HG03045 (cell line): Measurements from ENCODE around the gene OR5M8.

ENCODE experiments used
- ATAC-seq: cut with Tn5 transposase; IDR thresholded peaks from one replicate; pipeline ENCODE4 v1.9.1; 2021; ENCODE audit warnings: mild to moderate bottlenecking, moderate library complexity; ENCODE audit not compliant: unreplicated experiment

OR5M8 gene

GRCh38 chr11:56491270-56491669, at the start of gene OR5M8:
TSS of gene OR5M8 (minus strand) at chr11:56491370. CDS start at chr11:56491370, 0 bp downstream.
- no peak for ATAC-seq

GRCh38 chr11:56533054-56533740, 42.0 kb upstream of the OR5M8 start:
- ATAC-seq: no peak

- ATAC-seq: no peak
Observed at GRCh38 chr11:56531856-56532255, 40.7 kb upstream of the OR5M8 start.

- ATAC-seq: no peak
Observed at GRCh38 chr11:56522008-56522407, 30.8 kb upstream of the OR5M8 start.

- no peak for ATAC-seq
Observed at GRCh38 chr11:56513280-56513679, 22.1 kb upstream of the OR5M8 start.

GRCh38 chr11:56509439-56509838, 18.3 kb upstream of the OR5M8 start:
- ATAC-seq: no peak

GRCh38 chr11:56497010-56497409, 5.8 kb upstream of the OR5M8 start:
- no peak for ATAC-seq

- no peak for ATAC-seq
Observed at GRCh38 chr11:56495117-56495516, 3.9 kb upstream of the OR5M8 start.

GRCh38 chr11:56486801-56487200, 4.4 kb downstream of the OR5M8 start:
- ATAC-seq: no peak

- ATAC-seq: no peak
Observed at GRCh38 chr11:56474729-56475235, 16.4 kb downstream of the OR5M8 start.

GRCh38 chr11:56473252-56473651, 17.9 kb downstream of the OR5M8 start, which contains the start of gene OR5M3:
TSS of gene OR5M3 (minus strand) at chr11:56473352. CDS start at chr11:56470497, 2,855 bp downstream.
- ATAC-seq: no peak

- ATAC-seq: no peak
Observed at GRCh38 chr11:56457076-56457475, 34.1 kb downstream of the OR5M8 start.

GRCh38 chr11:56453521-56453920, 37.6 kb downstream of the OR5M8 start:
- ATAC-seq: no peak
